Anterior cingulate cortex (tissue), 58 donors: ENCODE results near the gene RUNX2.

ENCODE experiments used
- DNase-seq, 58 donors: peaks; one replicate each; lab custom pipeline; 2025; lab: John Stamatoyannopoulos, UW

The RUNX2 gene

DNA sequence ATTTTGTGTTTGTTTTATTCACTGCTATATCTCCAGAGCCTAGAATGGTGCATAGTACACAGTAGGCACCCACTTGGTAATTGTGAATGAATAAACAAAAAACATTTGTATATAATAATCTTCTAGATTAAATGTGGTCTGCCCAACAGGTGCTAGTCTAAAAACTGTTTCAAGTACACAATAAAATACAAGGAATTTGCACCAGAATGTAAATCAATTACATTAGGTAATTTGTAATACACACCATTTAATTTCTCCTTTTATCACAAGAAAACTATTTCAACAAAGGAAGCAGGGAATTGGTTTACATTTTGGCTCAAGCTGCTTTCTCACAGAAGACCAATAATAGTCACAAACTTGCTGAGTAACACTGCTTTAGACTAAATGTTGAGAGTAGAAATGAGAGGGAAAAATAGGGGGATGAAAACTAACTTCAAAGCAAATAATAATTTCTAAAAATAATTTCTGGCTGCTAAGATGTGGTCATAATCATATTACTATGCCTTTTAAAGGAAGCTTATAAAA is 22.1 kb downstream of the RUNX2 start:
- DNase-seq = no peak

DNA sequence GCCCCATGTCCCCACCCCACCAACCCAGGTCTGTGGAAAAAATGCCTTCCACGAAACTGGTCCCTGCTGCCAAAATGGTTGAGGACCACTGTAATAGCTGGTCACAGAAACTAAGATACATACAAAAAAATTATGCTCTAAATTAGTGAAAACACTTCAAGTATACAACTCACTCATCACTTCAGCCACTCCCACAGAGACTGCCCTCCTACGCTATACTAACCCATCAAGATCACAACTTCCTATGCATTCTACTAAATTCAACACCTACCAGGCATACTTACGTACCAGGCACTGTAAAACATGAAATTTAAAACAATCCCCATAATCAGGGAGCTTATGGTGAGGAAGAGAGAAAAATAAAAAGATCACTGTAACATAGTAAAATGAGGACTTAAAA is 22.9 kb downstream of the RUNX2 start:
- DNase-seq = no peak

DNA sequence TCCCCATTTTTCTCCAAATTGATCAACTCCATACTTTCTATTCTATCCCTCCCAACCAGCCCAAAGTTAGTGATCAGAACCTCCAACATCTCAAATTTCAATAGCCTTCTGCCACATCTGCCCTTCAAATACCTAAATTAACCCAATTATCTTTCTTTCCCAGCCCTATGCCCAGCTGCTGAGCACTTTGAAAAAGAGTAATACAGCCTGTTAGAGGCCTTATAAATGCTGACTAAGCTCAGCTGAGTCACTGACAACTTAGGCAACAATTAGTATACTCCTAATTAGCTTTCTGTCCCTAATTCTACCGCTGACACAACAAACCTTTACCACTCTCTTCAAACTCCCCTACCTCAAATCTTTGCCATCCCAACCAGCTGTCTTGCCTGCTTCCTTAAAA is 23.5 kb downstream of the RUNX2 start:
- DNase-seq = no peak

DNA sequence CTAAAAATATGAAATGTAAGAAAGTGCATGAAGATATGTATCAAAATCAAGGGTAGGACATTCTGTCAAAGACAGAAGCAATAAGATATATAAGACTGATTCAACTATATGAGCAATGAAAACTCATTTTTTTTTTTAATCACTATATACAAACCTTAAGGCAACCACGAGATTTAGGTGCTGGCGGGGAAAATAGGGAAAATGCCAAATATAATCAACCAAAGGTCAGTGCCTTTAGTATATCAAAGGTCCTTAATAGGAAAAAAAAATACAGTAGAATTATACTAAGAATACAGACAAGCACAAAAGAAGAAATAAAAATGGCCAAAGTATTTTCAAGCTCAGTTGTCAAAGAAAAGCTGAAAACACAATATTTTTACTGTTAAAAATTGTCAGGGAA is 25.5 kb downstream of the RUNX2 start:
- DNase-seq = no peak

DNA sequence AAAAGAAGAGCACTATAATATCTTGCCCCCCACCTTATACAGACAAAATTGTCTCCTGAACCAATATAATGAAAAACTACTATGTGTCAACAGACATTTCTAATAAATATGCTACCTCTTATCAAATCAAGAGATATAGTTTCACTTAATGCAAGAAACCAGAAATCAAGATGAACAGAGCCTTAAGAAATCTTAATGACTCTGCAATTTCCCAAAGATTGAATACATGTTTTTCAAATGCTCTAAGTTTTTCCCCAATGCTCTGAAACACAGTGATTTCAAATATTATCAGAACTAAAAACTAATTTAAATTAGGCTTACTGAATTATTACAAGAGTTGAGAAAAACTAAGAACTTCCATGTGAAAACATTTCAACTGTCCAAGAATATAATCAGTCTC is 36.3 kb downstream of the RUNX2 start:
- DNase-seq = no peak

DNA sequence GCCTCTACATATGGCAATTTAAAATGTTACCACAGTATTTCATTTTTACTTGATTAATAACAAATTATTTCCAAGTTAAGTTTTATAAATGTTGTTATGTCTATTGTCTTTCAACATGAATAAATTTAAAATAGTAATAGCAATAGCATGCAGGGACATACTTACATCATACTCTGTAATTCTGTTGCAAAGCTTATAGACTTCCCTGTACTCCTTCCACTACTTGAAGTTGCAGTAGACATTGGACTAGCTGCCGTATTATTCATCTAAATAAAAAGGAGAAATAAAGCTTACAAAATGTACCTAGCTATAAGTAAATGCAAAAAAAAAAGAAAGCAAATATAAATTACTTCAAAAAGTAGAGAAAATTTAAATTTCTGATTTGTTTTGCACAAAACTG is 36.9 kb downstream of the RUNX2 start:
- no peak for DNase-seq

DNA sequence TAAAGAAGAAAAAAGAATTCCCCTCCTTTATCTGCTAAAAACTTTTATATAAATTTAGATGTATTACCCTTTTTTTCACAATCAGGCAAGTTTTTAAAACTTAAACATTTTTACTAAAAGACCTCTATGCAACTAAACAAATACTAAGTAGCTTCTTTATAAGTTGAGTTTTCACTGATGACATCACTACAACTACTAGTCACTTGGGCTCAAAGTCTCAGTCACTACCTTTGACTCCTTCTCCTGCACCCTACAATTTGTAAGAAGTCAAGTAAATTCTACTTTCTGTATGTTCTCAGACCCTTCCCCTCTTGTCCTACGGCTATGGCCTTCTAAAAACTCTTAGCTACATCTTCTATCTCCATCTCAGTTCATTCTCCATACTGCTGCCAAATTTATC is 38.4 kb downstream of the RUNX2 start:
- no peak for DNase-seq

DNA sequence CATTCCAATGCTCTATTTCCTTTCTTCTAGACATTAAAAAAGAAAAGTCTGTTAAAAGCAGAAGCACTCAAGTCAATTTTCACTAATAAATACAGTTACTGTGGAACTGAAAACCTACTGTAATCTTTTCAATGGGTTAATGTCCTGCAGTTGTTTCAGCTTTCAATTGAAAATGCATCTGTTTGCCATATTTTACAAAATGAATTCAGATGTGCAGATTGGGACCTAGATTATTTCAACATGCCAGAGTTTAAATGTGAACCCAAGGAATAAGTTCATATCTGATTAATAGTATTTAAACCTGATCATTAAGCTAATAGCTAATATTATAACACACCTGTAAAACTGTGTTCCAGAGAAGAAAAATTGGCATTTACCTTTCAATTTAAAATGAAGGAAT is 39.9 kb downstream of the RUNX2 start:
- no peak for DNase-seq

DNA sequence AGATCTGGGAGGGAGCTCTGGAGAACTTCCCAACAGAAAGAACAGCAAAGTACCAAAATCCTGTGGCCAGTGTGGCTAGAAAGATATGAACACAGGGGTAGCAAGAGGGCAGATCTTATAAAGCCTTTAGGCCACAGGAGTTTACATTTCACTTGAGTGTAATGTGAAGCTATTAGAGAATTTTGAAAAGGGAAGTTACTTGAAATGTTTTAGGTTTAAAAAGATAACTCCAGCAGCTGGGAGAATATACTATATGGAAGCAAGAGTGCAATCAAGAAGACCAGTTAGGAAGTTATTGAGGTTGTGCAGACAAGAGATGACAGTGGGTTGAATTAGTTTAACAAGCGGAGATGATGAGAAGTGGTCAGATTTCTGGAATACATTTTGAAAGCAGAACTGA is 41.7 kb downstream of the RUNX2 start:
- DNase-seq = no peak

DNA sequence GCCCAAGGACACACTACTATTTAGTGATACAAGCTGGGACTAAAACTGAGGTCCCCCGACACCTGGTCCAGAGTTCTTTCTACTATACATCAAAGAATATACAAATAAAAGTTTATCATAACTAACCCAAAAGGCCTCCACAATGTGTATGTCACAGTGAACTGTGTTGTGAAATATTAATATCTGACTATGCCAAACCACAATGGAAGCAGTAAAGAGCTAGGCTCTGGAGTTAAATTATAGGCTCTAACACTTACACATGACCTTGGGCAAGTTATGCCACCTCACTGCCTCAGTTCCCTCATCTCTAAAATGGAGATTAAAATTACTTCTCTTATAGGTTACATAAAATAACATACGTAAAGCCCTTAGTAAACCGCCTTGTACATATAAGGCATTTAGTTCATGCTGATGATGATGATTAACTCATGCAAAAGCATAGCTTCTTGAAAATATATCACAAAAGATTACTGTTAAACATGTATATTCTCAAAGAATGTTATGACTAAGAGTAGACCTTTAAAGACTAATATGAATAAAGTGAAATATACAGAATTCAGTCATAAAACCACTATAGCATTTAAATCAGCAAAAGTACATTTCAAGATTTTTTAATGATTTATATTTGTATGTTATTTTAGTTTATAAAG is 43.9 kb downstream of the RUNX2 start:
- DNase-seq = no peak

DNA sequence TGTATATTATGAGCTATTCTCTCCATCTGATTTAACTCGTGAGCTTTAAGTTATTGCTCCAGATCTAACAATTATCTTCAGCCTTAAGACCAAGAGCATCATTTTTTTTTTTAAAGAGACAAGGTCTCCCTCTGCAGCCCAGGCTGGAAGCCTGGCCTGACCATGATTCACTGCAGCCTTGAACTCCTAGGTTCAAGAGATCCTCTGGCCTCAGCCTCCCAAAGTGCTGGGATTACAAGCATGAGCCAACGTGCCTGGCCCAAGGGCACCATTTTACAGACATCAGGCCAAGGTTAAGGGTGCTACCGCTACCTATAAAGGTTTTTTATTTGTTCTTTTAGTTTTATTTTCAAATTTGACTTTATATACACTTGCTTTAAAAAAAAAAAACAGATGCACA is 47.3 kb downstream of the RUNX2 start:
- DNase-seq = no peak

DNA sequence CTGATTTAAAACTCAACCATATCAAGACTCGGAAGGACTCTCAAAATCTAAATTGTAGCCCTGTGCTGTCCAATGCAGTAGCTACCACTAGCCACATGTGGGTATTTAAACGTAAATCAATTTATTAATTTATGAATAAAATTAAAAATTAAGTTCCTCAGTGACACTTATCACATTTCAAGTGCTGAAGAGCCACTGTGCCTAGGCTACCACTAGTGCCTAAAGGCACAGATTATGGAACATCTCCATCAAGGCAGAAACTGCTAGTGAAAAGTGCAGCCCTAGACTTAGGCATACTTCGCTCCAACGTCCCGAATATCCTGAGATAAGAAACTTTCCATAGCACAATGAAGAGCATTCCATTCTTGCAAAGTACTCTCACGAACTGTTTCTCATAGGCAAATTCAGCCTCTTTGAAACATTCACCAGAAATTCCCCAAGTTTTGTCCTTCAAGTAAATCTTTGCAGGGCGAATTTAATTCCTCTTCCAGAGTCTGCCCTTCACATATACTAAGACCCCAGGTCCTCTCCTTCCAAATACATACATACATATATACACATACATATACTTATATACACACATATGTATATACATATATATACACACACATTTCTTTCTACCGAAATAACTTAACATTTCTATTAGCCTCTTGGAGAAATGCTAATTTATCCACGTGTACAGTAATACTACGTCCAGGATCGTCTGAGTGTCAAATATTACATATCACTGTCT is 48.3 kb downstream of the RUNX2 start:
- no peak for DNase-seq

DNA sequence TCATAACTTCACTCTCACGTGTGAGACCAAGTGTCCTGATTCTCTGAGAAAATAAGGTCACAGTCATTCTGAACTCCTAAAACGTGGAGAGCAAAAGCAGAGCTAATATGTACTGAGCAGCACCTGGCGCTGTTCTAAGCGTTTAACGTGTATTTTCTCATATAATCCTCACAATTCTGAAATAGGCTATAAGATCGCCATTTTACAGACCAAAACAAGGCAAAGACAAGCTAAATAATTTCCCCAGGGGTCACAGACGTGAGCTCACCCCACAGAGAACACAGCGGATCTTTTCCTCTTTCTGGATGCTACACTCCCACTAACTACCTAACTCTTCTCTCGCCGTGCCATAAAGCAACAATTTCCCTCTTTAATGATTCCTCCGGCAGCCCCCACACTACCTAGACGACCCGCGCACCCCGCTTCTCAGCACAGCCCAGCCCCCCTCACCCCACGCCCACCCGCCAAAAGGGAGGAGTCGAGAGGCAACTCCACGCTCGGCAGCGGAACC is 49.0 kb downstream of the RUNX2 start:
- peak in 3 of 58 donors; percentile 44 to 59 (median 45) for DNase-seq

DNA sequence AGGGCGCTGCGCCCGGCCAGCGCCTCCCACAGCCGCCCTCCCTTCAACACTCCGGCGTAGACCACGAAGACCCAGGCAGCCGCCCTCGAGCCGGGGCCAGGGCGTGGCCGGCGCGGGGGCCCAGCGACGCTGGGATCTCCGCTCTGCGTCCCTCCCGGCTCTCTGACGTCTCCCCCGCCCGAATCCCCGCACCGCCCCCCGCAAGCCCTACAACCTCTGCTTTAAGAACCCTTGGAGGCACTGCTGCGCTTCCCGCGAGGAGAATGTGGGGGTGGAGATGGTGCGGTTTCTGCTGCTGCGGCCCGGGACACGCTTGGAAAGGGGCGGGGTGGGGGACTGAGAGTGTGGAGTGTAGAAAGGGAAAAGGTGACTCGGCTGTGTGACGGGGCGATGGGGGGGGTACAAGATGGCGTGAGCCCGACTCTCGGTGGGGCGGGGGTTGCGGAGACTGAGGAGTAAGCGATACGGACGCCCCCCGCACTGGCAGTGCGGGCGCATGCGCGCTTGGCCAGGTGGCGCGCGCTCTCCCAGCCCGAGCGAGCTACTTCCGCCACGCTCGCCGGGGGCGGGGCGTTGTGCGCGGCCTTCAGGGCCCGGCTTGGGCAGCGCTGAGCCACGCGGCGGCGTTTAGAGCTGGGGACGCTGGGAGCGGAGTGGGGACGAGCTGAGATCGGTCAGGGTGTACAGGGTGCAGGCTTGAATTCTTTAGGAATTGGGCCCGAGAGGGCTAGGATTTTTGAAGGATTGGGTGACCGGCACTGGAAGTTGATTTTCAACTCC is 49.6 kb downstream of the RUNX2 start, which contains the start of gene SUPT3H:
Gene SUPT3H (minus strand): TSS at position 381 of the 780 bp plus-strand sequence.
- DNase-seq = peak; percentile 54 to 93 (median 87)

DNA sequence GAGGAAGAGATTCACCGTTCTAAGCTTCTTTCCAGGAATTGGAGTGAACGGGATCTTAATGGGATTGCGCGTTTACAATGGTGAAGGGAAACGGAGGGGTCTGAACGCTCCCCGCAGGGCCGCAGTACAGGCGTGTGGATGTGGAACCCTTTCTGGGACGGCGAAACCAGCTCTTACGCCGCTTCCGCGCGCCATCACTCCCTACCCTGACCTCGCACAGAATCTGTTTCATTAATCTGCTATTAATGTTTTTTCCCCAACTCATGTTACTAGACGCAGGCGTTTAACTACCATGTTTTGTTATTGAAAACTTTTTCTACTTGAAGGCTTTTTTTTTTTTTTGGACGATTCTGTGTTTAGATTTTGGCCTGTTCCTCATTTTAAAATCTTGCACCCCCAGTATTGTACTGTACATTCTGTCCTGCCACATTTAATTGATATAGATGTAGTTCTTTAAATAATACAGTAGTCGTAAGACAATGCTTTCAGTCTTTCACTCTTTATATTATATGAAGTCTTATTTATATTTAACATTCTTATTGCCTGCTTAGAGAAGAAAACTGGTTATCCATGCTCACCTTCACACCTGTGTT is 50.3 kb downstream of the RUNX2 start:
- peak in 17 of 58 donors; percentile 6 to 69 (median 48) for DNase-seq

DNA sequence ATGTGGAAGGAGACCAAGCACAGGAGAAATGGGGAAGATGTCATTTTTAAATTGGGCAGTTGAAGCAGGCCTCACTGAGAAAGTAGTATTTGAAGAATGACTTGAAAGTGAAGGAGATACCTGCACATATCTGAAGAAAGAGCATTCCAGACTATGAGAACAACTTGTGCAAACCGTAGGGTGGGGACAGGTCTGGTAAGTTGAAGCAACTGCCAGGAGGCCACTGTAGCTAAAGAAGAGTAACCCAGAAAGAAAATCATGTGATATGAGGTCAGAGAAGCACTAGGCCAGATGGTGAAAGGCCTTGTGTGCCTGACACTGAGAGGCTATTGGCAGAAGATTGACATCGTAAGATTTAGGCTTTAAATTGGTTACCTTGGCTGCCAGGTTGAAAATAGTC is 54.3 kb downstream of the RUNX2 start:
- DNase-seq = no peak

DNA sequence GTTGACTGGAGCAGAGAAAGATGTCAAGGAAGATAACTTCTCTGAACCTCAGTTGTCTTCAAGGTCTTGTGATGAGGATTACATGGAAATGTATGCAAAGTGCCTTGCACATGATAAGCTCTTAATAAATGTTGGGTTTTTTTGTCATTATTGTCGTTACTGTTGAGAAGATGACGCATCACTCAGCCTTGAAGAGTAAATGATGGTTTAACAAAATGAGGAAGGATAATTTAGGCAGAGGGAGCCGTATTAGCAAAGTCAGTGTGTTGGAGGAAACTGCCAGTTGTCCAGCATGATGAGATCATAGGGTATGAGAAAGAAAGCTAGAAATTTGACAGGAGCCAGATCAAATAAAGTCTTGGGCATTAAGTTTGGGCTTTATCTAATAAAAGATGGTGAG is 58.4 kb downstream of the RUNX2 start:
- no peak for DNase-seq

DNA sequence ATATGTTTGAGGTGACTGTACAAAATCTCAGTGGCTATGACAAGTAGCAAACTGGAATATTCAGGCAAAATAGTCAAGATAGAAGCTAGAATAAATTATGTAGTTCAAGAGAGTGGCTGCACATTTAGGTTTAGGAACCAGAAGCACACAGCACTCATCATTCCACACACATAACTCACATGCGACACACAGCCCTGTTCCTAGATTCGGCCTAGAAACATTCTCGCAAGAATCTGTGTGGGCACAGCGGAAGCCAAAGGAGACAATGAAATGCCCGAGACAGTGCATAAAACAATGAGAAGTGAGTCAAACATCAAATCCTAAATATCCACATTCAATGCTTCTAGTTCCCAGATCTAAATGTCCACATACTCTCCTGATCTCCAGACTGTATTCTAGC is 59.1 kb downstream of the RUNX2 start:
- DNase-seq = no peak

DNA sequence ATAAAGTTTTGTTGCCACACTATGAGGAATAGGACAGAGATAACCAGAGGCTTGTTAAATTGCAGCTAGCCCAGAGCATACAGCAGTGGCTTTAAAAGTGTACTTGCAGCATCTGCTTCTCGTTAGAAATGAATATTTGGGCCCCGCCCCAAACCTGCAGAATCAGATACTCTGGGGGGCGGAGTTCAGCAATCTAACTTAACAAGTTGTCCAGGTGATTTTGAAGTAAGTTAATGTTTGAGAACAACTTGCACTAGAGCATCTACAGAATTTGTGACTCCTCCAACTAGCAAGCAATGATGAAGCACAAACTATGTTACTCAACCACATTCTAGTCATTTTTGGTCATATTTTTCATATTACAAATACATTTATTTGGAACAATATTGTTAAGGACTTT is 60.2 kb downstream of the RUNX2 start:
- no peak for DNase-seq

DNA sequence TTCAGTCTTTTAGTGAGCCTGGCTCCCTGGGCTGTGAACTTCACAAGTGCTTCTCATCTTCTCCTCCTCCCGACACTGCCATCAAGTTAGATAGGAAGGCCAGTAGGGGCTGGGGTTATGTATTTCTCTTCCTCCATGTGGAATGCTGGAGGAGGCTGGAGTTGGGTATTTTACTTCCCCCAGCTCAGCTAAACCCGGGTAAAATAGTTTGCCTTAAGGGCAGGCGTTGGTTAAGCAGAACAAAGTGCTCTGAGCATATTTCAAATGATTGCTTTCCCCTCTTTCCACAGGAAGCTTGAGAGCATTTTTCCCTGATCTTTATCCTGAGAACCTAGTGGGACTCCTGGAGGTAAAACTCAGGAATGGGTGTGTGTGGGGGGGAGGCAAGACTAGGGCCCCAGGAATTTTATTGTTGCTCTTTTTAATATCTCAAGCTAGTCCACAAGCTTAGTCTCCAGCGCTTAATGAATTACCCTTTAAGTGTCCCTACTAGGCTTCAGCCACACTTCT is 66.5 kb downstream of the RUNX2 start:
- DNase-seq = no peak
